HCT116 (cell line): ENCODE measurements around the gene TRIM67. TPM values are rescaled to one million over a fixed set of nuclear protein-coding genes. Genes with fewer than 3 reads are reported as not detected.

Experiments
- ATAC-seq: fragments of 200-7000 bp; cut with Tn5 transposase; 2 replicates; pipeline ENCODE4 v1.9.1; 2020; ENCODE audit warnings: mild to moderate bottlenecking, moderate library complexity
- BruUV-seq: library from RNA; stranded (reverse); fragments of 400-500 nt; replicated peaks from 2 replicates; lab custom pipeline; 2021; lab: Mats Ljungman, UMichigan
- CTCF ChIA-PET: fragments of 300-600 bp; sonication (Branson Sonifier 250); formaldehyde crosslinking; loops from one replicate; lab custom pipeline; 2021; ENCODE audit warnings: antibody characterized with exemption; lab: Charles Lee
- POLR2A ChIA-PET: fragments of 300-600, 350-600 bp; sonication (Branson Sonifier 250); formaldehyde crosslinking; loops from one replicate; lab custom pipeline; 2021; ENCODE audit warnings: antibody characterized with exemption; lab: Charles Lee
- RAD21 ChIA-PET, 2 experiments: fragments of 300-600 bp; sonication (Branson Sonifier 250); formaldehyde crosslinking; loops; one replicate each; lab custom pipeline; 2023; ENCODE audit warnings: low total read pairs in 2 of 2; ENCODE audit not compliant: uncharacterized antibody in 2 of 2, unreplicated experiment in 2 of 2, low non-redundant PET in 1 of 2; lab: Charles Lee
- DNase-seq: peaks from one replicate; pipeline ENCODE4 v3.0.0-alpha.2; 2010; ENCODE audit warnings: low read depth, low spot score
- H2AFZ ChIP-seq: fragments of 200-600 bp; shearing (Covaris generic), sonication (generic); 2 replicates; pipeline ENCODE4 v1.6.1; 2017; ENCODE audit warnings: low read depth, mixed run types, mixed read lengths, antibody characterized with exemption, low read length; ENCODE audit not compliant: poor library complexity, severe bottlenecking
- H3K27ac ChIP-seq: 2 replicates; pipeline ENCODE4 v1.5.1; 2012; ENCODE audit warnings: low read depth, low read length
- H3K27me3 ChIP-seq: fragments of 200-600 bp; sonication (generic); 2 replicates; pipeline ENCODE4 v1.6.1; 2016; ENCODE audit warnings: mixed run types, low read length, mixed read lengths; ENCODE audit not compliant: insufficient read depth
- H3K36me3 ChIP-seq, 2 experiments: fragments of 200-500 bp in 1 of 2; fragments of 200-600 bp in 1 of 2; sonication (Bioruptor generic) in 1 of 2; sonication (generic) in 1 of 2; 2 replicates each; pipeline versions ENCODE4 v1.5.1 to v1.6.1; 2014 to 2016; ENCODE audit warnings: low read length in 2 of 2, inconsistent platforms in 1 of 2, mixed read lengths in 1 of 2, mixed run types in 1 of 2; ENCODE audit not compliant: insufficient read depth in 2 of 2, control insufficient read depth in 1 of 2
- H3K4me1 ChIP-seq, 2 experiments: fragments of 200-600 bp in 1 of 2; sonication (generic) in 1 of 2; 2 replicates each; pipeline versions ENCODE4 v1.5.1 to v1.6.1; 2012 to 2017; ENCODE audit warnings: low read length in 2 of 2, inconsistent platforms in 1 of 2, mild to moderate bottlenecking in 1 of 2, mixed read lengths in 1 of 2, mixed run types in 1 of 2, moderate library complexity in 1 of 2; ENCODE audit not compliant: insufficient read depth in 2 of 2, control insufficient read depth in 1 of 2
- H3K4me2 ChIP-seq: fragments of 200-600 bp; sonication (generic); 2 replicates; pipeline ENCODE4 v1.6.1; 2017; ENCODE audit warnings: mixed run types, low read length, mixed read lengths
- H3K4me3 ChIP-seq, 2 experiments: fragments of 200-600 bp in 1 of 2; sonication (generic) in 1 of 2; replicated peaks in 1 of 2; 2 replicates each; pipeline ENCODE4 v1.5.1; 2011 to 2016; ENCODE audit warnings: low read length in 2 of 2, control low read depth in 1 of 2, low read depth in 1 of 2, mild to moderate bottlenecking in 1 of 2, mixed read lengths in 1 of 2, mixed run types in 1 of 2
- H3K79me2 ChIP-seq: fragments of 200-600 bp; sonication (generic); 2 replicates; pipeline ENCODE4 v1.6.1; 2017; ENCODE audit warnings: mild to moderate bottlenecking, mixed run types, low read length, moderate library complexity, mixed read lengths; ENCODE audit not compliant: insufficient read depth
- H3K9ac ChIP-seq: fragments of 200-600 bp; sonication (generic); 2 replicates; pipeline ENCODE4 v1.6.1; 2016; ENCODE audit warnings: low read length, mixed read lengths
- H3K9me2 ChIP-seq: fragments of 200-600 bp; sonication (generic), shearing (Covaris generic); 2 replicates; pipeline ENCODE4 v1.6.1; 2017; ENCODE audit warnings: mixed run types, mild to moderate bottlenecking, moderate library complexity; ENCODE audit not compliant: insufficient read depth
- H3K9me3 ChIP-seq, 2 experiments: fragments of 200-500 bp in 1 of 2; fragments of 200-600 bp in 1 of 2; sonication (Bioruptor generic) in 1 of 2; sonication (generic) in 1 of 2; 2 replicates each; pipeline ENCODE4 v1.6.1; 2014 to 2017; ENCODE audit warnings: low read length in 2 of 2, mixed read lengths in 2 of 2, inconsistent platforms in 1 of 2, low read depth in 1 of 2, mild to moderate bottlenecking in 1 of 2, mixed run types in 1 of 2, moderate library complexity in 1 of 2; ENCODE audit not compliant: control insufficient read depth in 1 of 2, insufficient read depth in 1 of 2
- H4K20me1 ChIP-seq: fragments of 200-600 bp; sonication (generic), shearing (Covaris generic); 2 replicates; pipeline ENCODE4 v1.6.1; 2017; ENCODE audit warnings: mixed run types, mild to moderate bottlenecking, moderate library complexity; ENCODE audit not compliant: insufficient read depth
- CEBPB ChIP-seq: IDR thresholded peaks from 2 replicates; pipeline ENCODE4 v1.6.1; 2012; ENCODE audit warnings: low read depth
- EGR1 ChIP-seq: IDR thresholded peaks from 2 replicates; pipeline ENCODE4 v1.6.1; 2012; ENCODE audit warnings: low read depth
- ELF1 ChIP-seq: IDR thresholded peaks from 2 replicates; pipeline ENCODE4 v1.6.1; 2012; ENCODE audit warnings: low read depth, borderline replicate concordance
- EZH2 ChIP-seq: fragments of 200-600 bp; sonication (generic); IDR thresholded peaks from 2 replicates; pipeline ENCODE4 v1.6.1; 2017; ENCODE audit warnings: antibody characterized with exemption, mixed run types
- EZH2phosphoT487 ChIP-seq: fragments of 200-600 bp; IDR thresholded peaks from 2 replicates; pipeline ENCODE4 v1.6.1; 2018; ENCODE audit warnings: antibody characterized with exemption, borderline replicate concordance
- FOSL1 ChIP-seq: IDR thresholded peaks from 2 replicates; pipeline ENCODE4 v1.6.1; 2012; ENCODE audit warnings: low read depth
- POLR2A ChIP-seq: IDR thresholded peaks from 2 replicates; pipeline ENCODE4 v1.7.0; 2011; ENCODE audit warnings: borderline replicate concordance; ENCODE audit not compliant: insufficient read depth, insufficient read length; ENCODE audit errors: extremely low read depth
- POLR2AphosphoS5 ChIP-seq: IDR thresholded peaks from 2 replicates; pipeline ENCODE4 v1.6.1; 2011; ENCODE audit warnings: mild to moderate bottlenecking, low read depth, low read length, moderate library complexity
- SP1 ChIP-seq: IDR thresholded peaks from 2 replicates; pipeline ENCODE4 v1.6.1; 2012; ENCODE audit warnings: low read depth
- TCF7L2 ChIP-seq: IDR thresholded peaks from 2 replicates; pipeline ENCODE4 v1.7.0; 2011; ENCODE audit warnings: borderline replicate concordance, inconsistent platforms; ENCODE audit not compliant: insufficient read depth, insufficient read length; ENCODE audit errors: extremely low read depth
- YY1 ChIP-seq: IDR thresholded peaks from 2 replicates; pipeline ENCODE4 v1.6.1; 2011; ENCODE audit warnings: low read length, low read depth, moderate library complexity, mild to moderate bottlenecking; ENCODE audit not compliant: insufficient replicate concordance; ENCODE audit errors: extremely low read depth
- ZFX ChIP-seq: fragments of 450-650 bp; IDR thresholded peaks from 2 replicates; pipeline ENCODE4 v1.6.1; 2017
- intact Hi-C: fragments of 100-400 bp; cut with micrococcal nuclease; formaldehyde crosslinking; loops from 2 replicates; pipeline ENCODE4 v1.10.0; 2022
- total RNA-seq: library from RNA; stranded (reverse); gene quantifications from one replicate; pipeline ENCODE4 v1.2.1, GENCODE V29; 2021; ENCODE audit not compliant: unreplicated experiment
- TF ChIP-seq, protein P1 (sequence below): IDR thresholded peaks from 2 replicates; pipeline ENCODE4 v1.6.1; 2011; ENCODE audit warnings: mild to moderate bottlenecking, low read length, moderate library complexity; ENCODE audit not compliant: insufficient replicate concordance; ENCODE audit errors: extremely low read depth
- TF ChIP-seq, protein P2 (sequence below): IDR thresholded peaks from 2 replicates; pipeline ENCODE4 v1.6.1; 2012; ENCODE audit warnings: low read depth

TRIM67 gene
- total RNA-seq, 1 experiment from 2014 or later, result 0.02 TPM

DNA sequence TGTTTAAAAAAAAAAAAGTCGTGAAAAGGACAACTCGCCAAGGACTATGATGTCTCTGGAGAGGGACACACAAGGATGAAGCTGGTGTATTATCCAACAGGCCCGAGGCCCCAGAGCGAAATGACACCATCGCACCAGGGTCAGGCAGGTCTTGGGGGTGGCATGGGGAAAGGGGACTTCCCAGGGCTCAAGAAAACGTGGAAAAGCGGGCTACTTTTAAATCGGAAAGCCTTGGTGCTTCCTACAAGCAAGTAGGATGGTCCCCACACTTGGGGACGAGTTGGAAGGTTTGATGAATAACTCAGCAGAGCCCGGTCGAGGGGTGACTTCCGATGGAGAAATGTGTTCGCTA, 78.6 kb downstream of the TRIM67 start:
- intact Hi-C loops, result loop anchor here (10.0 kb wide), 1 partner anchor 364 kb away; no protein-coding TSS in a partner anchor
- H3K9me3 ChIP-seq, result no peaks in the 10 kb centered on the region
- H3K27ac ChIP-seq, result peak overlapping the region; percentile 77
- ChIA-PET POLR2A (no interaction called here), RAD21 (no interaction called here), CTCF (no interaction called here)
- BruUV-seq, result TSS peak; percentile 68
- peak overlapping the region; percentile 97 for H3K4me3 ChIP-seq
- H4K20me1 ChIP-seq, result no peaks in the 10 kb centered on the region
- no peaks in the 10 kb centered on the region for H3K27me3 ChIP-seq
- H3K4me2 ChIP-seq, result peak overlapping the region; percentile 72
- DNase-seq (no peak), ATAC-seq (peak; percentile 20)
- no peak overlapping the region for H2AFZ ChIP-seq
- peaks cover 11 to 13% of the 10 kb centered on the region in 2 experiments for H3K36me3 ChIP-seq
- H3K9ac ChIP-seq, result peak overlapping the region; percentile 95
- peaks cover 22 to 24% of the 10 kb centered on the region in 2 experiments for H3K4me1 ChIP-seq
- peaks cover 62% of the 10 kb centered on the region for H3K79me2 ChIP-seq
- no peak for TF ChIP-seq YY1
- TF ChIP-seq SP1, result no peak
- no peak for TF ChIP-seq CEBPB
- TF ChIP-seq FOSL1, result no peak
- TF ChIP-seq EGR1, result no peak
- no peak for TF ChIP-seq ZFX
- H3K9me2 ChIP-seq, result no peaks in the 10 kb centered on the region

DNA sequence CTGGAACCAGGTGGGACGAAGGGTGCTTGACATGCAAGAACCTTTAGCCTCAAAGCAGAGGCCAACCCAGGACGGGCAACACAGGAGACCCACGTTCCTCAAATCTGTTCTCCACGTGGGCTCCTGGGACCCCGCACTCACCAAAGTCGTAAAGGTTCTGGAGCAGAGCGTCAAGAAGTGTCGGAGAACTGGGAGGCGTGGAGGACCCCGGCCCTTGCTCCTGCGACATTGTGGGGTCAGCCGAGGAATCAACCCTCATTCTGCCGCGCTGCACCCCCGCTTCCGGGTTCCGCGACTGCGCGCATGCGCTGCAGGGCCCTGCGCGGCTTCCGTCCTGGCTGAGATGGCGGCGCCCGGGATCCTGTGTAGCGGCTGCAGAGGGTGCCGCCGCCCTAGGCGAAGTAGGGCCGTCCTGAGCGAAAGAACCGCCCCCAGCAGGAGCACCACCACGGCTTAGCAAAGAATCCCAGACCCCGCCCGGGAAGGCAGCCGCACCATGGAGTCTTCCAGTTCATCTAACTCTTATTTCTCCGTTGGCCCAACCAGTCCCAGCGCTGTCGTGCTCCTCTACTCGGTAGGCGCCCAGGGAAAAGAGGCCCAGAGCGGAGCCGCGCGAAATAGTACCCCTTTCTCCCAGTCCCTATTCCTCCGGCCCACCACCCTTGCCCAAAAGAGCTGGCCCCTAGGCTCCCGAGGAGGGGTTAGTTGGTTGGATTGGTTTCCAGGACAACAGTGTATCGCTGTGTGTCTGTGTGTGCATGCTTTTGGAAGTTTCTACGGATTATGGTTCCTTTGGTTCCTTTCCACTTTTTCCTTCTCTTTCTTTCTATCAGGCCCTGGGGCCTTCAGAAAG, 79.3 kb downstream of the TRIM67 start, which contains the start of gene GNPAT:
GNPAT (plus strand) TSS at position 330 of the 853 bp plus-strand sequence; CDS start at position 497, 167 bp downstream.
- RAD21 ChIA-PET, result no interaction called here
- H3K9ac ChIP-seq, result peak within 1 kb of the TSS; percentile 95
- CTCF ChIA-PET, result no interaction called here
- H3K9me2 ChIP-seq, result no peaks in the 10 kb centered on the region
- DNase-seq (peak; percentile 64), ATAC-seq (peak; percentile 96)
- POLR2A ChIA-PET, result no interaction called here
- H3K36me3 ChIP-seq, result peaks cover 11 to 13% of the 10 kb centered on the region in 2 experiments
- no peaks in the 10 kb centered on the region for H3K9me3 ChIP-seq
- H3K27me3 ChIP-seq, result no peaks in the 10 kb centered on the region
- peaks cover 67% of the 10 kb centered on the region for H3K79me2 ChIP-seq
- H4K20me1 ChIP-seq, result no peaks in the 10 kb centered on the region
- peak within 1 kb of the TSS; percentile 67 for H2AFZ ChIP-seq
- TSS peak; percentile 51 for BruUV-seq
- intact Hi-C loops, result loop anchor here (10.0 kb wide), 1 partner anchor 364 kb away; no protein-coding TSS in a partner anchor
- H3K4me2 ChIP-seq, result peak within 1 kb of the TSS; percentile 72
- peak within 1 kb of the TSS; percentile 77 for H3K27ac ChIP-seq
- H3K4me3 ChIP-seq, result peak within 1 kb of the TSS; percentile 97
- H3K4me1 ChIP-seq, result peaks cover 17 to 24% of the 10 kb centered on the region in 2 experiments
- TF ChIP-seq, protein P1, sequence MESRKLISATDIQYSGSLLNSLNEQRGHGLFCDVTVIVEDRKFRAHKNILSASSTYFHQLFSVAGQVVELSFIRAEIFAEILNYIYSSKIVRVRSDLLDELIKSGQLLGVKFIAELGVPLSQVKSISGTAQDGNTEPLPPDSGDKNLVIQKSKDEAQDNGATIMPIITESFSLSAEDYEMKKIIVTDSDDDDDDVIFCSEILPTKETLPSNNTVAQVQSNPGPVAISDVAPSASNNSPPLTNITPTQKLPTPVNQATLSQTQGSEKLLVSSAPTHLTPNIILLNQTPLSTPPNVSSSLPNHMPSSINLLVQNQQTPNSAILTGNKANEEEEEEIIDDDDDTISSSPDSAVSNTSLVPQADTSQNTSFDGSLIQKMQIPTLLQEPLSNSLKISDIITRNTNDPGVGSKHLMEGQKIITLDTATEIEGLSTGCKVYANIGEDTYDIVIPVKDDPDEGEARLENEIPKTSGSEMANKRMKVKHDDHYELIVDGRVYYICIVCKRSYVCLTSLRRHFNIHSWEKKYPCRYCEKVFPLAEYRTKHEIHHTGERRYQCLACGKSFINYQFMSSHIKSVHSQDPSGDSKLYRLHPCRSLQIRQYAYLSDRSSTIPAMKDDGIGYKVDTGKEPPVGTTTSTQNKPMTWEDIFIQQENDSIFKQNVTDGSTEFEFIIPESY, result peak; percentile 81
- peak; percentile 100 for TF ChIP-seq ELF1
- peak; percentile 68 for TF ChIP-seq POLR2A
- TF ChIP-seq EZH2, result no peak
- TF ChIP-seq, protein P2, sequence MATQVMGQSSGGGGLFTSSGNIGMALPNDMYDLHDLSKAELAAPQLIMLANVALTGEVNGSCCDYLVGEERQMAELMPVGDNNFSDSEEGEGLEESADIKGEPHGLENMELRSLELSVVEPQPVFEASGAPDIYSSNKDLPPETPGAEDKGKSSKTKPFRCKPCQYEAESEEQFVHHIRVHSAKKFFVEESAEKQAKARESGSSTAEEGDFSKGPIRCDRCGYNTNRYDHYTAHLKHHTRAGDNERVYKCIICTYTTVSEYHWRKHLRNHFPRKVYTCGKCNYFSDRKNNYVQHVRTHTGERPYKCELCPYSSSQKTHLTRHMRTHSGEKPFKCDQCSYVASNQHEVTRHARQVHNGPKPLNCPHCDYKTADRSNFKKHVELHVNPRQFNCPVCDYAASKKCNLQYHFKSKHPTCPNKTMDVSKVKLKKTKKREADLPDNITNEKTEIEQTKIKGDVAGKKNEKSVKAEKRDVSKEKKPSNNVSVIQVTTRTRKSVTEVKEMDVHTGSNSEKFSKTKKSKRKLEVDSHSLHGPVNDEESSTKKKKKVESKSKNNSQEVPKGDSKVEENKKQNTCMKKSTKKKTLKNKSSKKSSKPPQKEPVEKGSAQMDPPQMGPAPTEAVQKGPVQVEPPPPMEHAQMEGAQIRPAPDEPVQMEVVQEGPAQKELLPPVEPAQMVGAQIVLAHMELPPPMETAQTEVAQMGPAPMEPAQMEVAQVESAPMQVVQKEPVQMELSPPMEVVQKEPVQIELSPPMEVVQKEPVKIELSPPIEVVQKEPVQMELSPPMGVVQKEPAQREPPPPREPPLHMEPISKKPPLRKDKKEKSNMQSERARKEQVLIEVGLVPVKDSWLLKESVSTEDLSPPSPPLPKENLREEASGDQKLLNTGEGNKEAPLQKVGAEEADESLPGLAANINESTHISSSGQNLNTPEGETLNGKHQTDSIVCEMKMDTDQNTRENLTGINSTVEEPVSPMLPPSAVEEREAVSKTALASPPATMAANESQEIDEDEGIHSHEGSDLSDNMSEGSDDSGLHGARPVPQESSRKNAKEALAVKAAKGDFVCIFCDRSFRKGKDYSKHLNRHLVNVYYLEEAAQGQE, result no peak
- no peak for TF ChIP-seq EZH2phosphoT487
- TF ChIP-seq CEBPB, result no peak
- TF ChIP-seq TCF7L2, result peak; percentile 49
- TF ChIP-seq POLR2AphosphoS5, result peak; percentile 99
